Uterus (tissue), 4 donors: Measurements from ENCODE around the gene SLC22A23. TPM values are rescaled to one million over a fixed set of nuclear protein-coding genes. Genes with fewer than 3 reads are reported as not detected.

ENCODE experiments used
- DNase-seq, 2 donors: peaks; one replicate each; pipeline ENCODE4 v3.0.0-alpha.2; 2019 to 2020
- H3K27ac ChIP-seq, 2 donors: fragments of 200-600 bp; sonication (generic); 1 replicate in 1 of 2; 2 replicates in 1 of 2; pipeline ENCODE4 v1.5.1; 2016 to 2018
- H3K27me3 ChIP-seq, 2 donors: fragments of 200-600 bp; sonication (generic); one replicate each; pipeline ENCODE4 v1.5.1; 2018 to 2019; ENCODE audit warnings: control low read depth in 1 of 2
- H3K36me3 ChIP-seq, 2 donors: fragments of 200-600 bp; sonication (generic); one replicate each; pipeline ENCODE4 v1.5.1; 2019; ENCODE audit warnings: control low read depth in 1 of 2
- H3K4me1 ChIP-seq, 2 donors: fragments of 200-600 bp; sonication (generic); one replicate each; pipeline ENCODE4 v1.5.1; 2018 to 2019; ENCODE audit warnings: control low read depth in 1 of 2
- H3K4me3 ChIP-seq, 2 donors: fragments of 200-600 bp; sonication (generic); 1 replicate in 1 of 2; 2 replicates in 1 of 2; pipeline ENCODE4 v1.5.1; 2018 to 2019; ENCODE audit warnings: mild to moderate bottlenecking in 1 of 2
- H3K9me3 ChIP-seq, 2 donors: fragments of 200-600 bp; sonication (generic); one replicate each; pipeline ENCODE4 v1.5.1; 2019; ENCODE audit warnings: control low read depth in 1 of 2
- POLR2A ChIP-seq, 2 donors: fragments of 450-650 bp; IDR thresholded peaks; one replicate each; pipeline ENCODE4 v1.6.1; 2016; ENCODE audit warnings: antibody characterized with exemption in 2 of 2, mild to moderate bottlenecking in 1 of 2, moderate library complexity in 1 of 2
- intact Hi-C: fragments of 100-400 bp; cut with DNase I; formaldehyde crosslinking; loops from one replicate; pipeline ENCODE4 v1.15.1; 2023; ENCODE audit warnings: low total_unique reads
- total RNA-seq, 4 donors: library from RNA; depleted of rRNA in 3 of 4; stranded (reverse); fragments of >200 nt in 3 of 4; gene quantifications; one replicate each; pipeline versions ENCODE4 v1.1.0 to v1.2.4, GENCODE V29; 2014 to 2023
- TF ChIP-seq, protein P1 (sequence below), 4 experiments: fragments of 200-600 bp in 2 of 4; fragments of 450-650 bp in 2 of 4; sonication (generic) in 2 of 4; IDR thresholded peaks; one replicate each; pipeline ENCODE4 v1.5.1; 2016 to 2019; ENCODE audit warnings: antibody characterized with exemption in 4 of 4, mild to moderate bottlenecking in 2 of 4, moderate library complexity in 1 of 4
- donor health status: DM: yes; HTN: yes; CAD: no.

SLC22A23 gene
- total RNA-seq, 4 donors from 2014 or later: 5.4 to 27.6 (median 9.7) TPM

- intact Hi-C loops: no loop called here
- H3K36me3 ChIP-seq: no peaks in the 10 kb centered on the region
- H3K27me3 ChIP-seq: no peaks in the 10 kb centered on the region
- no peak overlapping the region for H3K4me3 ChIP-seq
- no peaks in the 10 kb centered on the region for H3K9me3 ChIP-seq
- H3K27ac ChIP-seq: no peak overlapping the region
- TF ChIP-seq, protein P1, sequence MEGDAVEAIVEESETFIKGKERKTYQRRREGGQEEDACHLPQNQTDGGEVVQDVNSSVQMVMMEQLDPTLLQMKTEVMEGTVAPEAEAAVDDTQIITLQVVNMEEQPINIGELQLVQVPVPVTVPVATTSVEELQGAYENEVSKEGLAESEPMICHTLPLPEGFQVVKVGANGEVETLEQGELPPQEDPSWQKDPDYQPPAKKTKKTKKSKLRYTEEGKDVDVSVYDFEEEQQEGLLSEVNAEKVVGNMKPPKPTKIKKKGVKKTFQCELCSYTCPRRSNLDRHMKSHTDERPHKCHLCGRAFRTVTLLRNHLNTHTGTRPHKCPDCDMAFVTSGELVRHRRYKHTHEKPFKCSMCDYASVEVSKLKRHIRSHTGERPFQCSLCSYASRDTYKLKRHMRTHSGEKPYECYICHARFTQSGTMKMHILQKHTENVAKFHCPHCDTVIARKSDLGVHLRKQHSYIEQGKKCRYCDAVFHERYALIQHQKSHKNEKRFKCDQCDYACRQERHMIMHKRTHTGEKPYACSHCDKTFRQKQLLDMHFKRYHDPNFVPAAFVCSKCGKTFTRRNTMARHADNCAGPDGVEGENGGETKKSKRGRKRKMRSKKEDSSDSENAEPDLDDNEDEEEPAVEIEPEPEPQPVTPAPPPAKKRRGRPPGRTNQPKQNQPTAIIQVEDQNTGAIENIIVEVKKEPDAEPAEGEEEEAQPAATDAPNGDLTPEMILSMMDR (IDR thresholded peaks at IDR 0.05): no peak
- H3K4me1 ChIP-seq: no peaks in the 10 kb centered on the region
- DNase-seq: no peak
Observed at GRCh38 chr6:3471286-3471685, 14.4 kb upstream of the SLC22A23 start.

DNA sequence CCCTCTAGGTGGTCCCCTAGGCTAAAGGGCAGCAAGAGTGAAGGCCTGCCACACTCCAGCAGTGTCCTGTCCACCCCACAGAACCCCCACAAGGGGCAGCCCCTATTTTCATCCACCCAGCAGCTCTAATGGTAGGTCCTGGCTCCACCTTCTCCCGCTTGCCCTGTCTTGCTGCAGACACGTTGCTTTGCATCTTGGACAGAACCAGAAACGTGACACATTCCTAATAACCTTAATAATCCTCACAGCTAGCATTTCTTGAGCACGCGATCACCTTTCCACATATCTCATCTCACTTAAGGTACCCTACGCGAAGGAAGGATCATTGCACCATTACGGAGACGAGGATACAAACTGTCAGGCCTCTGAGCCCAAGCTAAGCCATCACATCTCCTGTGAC, 11.7 kb upstream of the SLC22A23 start:
- Histone ChIP-seq H3K36me3 (no peaks in the 10 kb centered on the region), H3K27me3 (no peaks in the 10 kb centered on the region), H3K27ac (no peak overlapping the region), H3K4me3 (no peak overlapping the region), H3K4me1 (no peaks in the 10 kb centered on the region), H3K9me3 (no peaks in the 10 kb centered on the region)
- no peak for TF ChIP-seq POLR2A (IDR thresholded peaks at IDR 0.05)
- TF ChIP-seq, protein P1 (IDR thresholded peaks at IDR 0.05): no peak
- no peak for DNase-seq
- intact Hi-C loops: no loop called here

DNA sequence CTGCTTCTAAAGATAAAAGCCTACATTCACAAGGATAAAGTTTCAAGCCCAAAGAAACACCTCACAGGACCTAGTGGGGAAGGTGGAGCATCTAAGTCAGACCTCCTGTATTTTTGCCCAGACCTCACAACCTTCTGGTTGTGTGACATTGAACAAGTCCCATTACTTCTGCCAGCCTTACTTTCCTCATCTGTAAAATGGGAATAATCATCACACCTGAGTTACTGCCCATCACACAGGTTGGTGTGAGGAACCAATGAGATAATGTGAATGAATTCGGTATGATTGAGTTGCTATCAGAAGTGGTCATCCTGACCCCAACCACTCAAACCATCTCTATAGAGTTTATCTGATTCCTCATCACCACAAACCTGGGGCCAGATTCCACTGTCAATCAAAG, 11.1 kb upstream of the SLC22A23 start:
- no peaks in the 10 kb centered on the region for H3K4me1 ChIP-seq
- no peak overlapping the region for H3K27ac ChIP-seq
- H3K9me3 ChIP-seq: no peaks in the 10 kb centered on the region
- H3K4me3 ChIP-seq: no peak overlapping the region
- DNase-seq: no peak
- TF ChIP-seq, protein P1 (IDR thresholded peaks at IDR 0.05): no peak
- TF ChIP-seq POLR2A (IDR thresholded peaks at IDR 0.05): no peak
- intact Hi-C loops: no loop called here
- H3K27me3 ChIP-seq: no peaks in the 10 kb centered on the region
- no peaks in the 10 kb centered on the region for H3K36me3 ChIP-seq

DNA sequence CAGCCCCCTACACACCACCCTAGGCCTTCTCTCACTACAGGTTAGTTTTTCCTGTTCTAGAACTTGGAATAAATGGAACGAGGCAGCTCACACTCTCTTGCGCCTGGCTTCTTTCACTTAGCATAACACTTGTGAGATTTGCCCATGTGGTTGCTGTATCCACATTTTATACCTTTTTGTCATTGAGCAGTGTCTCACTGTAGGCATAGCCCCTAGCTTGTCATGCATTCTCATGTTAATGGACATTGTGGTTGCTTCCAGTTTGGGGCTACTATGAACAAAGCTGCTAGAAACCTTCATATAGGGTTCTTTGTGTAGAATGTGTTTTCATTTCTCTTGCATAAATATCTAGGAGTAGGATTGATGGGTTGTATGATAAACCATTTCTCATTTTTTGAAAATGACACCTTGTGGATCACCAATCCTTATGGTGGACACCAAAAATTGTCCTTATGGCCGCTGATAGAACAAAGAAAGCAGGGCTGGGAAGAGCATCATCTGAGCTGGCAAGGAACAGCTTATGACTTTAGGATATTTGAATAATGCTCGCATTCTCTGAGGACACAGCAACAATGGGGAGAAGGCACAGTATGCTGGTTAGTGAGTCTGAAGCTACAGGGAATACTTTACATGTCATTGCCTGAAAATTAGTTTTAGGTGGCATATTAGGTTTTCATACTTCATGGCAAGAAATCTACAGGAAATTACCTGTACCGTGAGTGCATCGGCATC, 9.8 kb upstream of the SLC22A23 start:
- Histone ChIP-seq H3K27ac (no peak overlapping the region), H3K4me3 (no peak overlapping the region), H3K27me3 (no peaks in the 10 kb centered on the region), H3K4me1 (no peaks in the 10 kb centered on the region), H3K36me3 (no peaks in the 10 kb centered on the region), H3K9me3 (no peaks in the 10 kb centered on the region)
- intact Hi-C loops: no loop called here
- no peak for DNase-seq
- TF ChIP-seq, protein P1 (IDR thresholded peaks at IDR 0.05): no peak
- no peak for TF ChIP-seq POLR2A (IDR thresholded peaks at IDR 0.05)

GRCh38 chr6:3460253-3460652, 3.4 kb upstream of the SLC22A23 start:
- intact Hi-C loops: no loop called here
- H3K4me3 ChIP-seq: no peak overlapping the region
- no peak for DNase-seq
- no peaks in the 10 kb centered on the region for H3K9me3 ChIP-seq
- H3K27ac ChIP-seq: no peak overlapping the region
- TF ChIP-seq, protein P1 (IDR thresholded peaks at IDR 0.05): no peak
- TF ChIP-seq POLR2A (IDR thresholded peaks at IDR 0.05): no peak
- no peaks in the 10 kb centered on the region for H3K27me3 ChIP-seq
- no peaks in the 10 kb centered on the region for H3K36me3 ChIP-seq
- peaks cover 0 to 14% of the 10 kb centered on the region in 2 donors for H3K4me1 ChIP-seq
